ENCODE data around the gene GSKIP.

GSKIP gene

DNA sequence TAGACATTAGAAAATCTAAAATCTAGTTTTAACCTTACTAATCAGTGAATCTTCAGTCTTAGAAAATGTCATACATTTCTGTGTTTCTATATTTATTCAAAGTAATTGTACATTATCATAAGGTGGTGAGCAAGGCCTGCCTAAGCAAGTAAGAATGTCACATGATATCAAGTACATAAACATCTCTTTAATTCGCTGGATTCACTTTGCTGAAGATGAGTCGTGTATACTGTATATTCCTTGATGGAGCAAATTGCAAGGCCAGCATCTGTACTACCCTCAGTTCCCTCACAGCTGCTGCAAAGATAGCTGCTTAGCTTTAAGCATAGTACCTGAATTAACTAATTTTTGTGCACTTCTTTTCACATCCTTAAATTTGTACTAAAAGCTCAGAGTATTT is 20.1 kb downstream of the GSKIP start:
- no peak for DNase-seq

DNA sequence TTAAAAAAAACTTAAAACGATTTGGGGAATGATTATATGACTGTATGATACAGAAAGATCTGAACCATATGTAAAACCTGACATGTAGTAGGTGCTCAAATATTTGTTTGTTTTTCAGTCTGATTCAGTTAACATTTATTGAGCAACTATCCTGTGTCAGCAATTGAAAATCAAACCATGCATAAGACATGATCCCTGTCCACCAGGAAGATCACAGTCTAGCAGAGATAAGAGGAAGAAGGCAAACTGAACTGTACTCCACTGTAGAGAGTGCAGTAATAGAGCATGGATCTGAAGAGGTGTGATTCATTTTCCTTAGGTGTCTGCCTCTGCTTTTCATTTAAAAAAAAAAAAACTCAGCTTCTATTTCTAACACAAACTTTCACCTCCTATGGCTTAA is 20.7 kb downstream of the GSKIP start:
- no peak for DNase-seq

DNA sequence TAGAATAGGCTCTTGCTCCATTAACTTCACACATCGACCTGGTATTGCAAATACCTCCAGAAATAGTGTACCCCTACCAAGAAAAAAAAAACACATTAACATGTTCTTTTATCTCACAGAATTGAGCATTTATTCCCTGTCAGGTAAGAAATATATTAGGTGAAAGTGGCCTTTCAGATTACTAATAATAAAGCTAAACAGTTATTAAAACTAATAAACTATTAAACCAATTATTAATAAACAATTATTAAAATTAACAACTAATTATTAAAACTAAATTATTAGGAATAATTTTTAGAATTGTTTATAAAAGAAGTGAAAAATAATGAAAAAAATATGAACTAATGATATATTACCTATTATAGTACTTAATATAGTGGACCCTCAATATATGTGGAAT is 21.4 kb downstream of the GSKIP start:
- no peak for DNase-seq

DNA sequence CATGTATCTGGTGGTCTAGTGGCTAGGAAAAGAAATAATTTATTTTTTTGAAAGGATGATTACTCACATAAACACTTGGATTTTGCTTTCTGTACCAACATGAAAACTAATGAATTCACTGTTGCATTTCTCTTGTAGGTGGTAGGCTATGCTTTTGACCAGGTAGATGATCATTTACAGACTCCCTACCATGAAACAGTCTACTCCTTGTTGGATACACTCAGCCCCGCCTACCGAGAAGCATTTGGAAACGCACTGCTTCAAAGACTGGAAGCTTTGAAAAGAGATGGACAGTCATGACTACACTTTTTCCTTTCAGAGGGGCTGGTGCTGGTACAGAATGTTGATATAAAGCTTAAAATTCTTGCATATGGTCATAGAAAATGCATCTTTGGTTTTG is 22.1 kb downstream of the GSKIP start:
- DNase-seq: no peak

DNA sequence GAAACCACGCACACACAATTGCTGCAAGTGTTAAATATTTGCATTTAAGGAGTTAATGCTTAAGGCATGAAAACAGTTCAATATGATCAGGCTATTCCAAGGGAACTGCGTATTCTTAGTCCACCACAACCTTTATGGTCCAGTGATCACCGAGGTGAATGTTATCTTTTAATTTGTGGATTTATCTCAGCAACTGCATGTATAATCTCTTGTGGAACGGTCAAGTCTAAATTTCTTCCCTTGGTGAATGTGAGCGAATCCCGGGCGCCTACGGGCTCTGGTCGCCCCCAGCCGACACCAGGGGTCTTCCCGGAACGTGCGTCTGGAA is 27.6 kb downstream of the GSKIP start:
- no peak for DNase-seq

DNA sequence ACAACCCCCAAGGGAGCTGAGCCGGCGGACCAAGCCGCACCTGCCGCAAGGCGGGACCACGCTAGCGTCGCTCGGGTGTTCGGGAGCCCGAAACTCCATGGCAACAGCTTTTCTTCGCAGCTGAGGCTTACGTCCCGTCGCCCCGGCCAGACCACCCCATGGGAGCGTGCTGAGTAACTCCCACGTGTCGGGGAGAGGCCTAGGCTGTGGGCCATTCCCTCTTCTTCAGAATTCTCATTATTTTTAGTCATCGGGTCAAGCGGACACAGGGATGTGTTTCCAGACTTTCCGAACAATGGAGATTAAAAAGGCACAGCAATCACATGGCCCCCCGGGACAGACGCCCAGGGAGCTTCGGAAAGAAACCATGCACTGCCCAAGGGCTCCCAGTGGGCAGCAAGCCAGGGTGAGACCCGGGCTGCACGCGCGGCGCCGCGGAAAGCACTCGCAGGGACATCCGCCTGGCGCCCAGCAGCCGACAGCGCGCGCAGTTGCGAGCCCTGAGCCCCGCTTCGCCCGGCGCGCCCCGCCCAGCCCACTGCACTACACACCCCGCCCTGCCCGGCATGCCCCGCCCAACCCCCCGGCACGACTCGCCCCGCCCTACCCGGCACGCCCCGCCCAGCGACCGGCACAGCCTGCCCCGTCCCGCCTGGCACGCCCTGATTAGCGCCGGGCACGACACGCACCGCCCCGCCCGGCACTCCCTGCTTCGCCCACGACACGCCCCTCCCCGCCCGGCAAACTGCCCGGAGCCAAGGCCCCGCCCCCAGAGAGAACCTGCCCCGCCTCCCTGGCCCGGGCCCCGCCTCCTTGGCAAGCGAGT is 28.2 kb downstream of the GSKIP start:
- DNase-seq: peak; percentile 99

DNA sequence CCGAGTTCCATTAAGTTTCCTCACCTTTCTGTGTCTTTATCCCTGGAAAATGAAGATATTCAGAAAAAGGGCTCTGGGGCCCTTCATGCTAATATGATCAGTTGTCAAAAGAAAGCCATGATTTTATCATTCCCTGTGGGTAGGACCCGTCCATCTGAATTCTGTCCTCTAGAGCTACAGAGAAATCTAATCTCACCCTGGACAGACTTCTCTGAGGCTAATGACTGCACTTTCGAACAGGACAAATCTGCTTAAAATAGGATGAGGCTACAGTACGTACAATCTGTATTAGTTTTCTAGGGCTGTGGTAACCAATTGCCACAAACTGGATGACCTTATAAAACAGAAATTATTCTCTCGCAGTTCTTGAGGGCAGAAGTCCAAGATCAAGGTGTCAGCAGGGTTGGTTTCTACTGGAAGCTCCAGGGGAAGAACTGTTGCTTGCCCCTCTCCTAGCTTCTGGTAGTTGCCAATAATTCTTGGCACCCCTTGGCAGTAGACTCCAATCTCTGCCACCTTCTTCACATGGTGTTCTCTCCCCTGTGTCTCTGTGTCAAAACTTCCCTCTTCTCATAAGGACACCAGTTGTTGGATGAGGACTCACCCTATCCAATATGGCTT is 29.9 kb downstream of the GSKIP start:
- DNase-seq: no peak

DNA sequence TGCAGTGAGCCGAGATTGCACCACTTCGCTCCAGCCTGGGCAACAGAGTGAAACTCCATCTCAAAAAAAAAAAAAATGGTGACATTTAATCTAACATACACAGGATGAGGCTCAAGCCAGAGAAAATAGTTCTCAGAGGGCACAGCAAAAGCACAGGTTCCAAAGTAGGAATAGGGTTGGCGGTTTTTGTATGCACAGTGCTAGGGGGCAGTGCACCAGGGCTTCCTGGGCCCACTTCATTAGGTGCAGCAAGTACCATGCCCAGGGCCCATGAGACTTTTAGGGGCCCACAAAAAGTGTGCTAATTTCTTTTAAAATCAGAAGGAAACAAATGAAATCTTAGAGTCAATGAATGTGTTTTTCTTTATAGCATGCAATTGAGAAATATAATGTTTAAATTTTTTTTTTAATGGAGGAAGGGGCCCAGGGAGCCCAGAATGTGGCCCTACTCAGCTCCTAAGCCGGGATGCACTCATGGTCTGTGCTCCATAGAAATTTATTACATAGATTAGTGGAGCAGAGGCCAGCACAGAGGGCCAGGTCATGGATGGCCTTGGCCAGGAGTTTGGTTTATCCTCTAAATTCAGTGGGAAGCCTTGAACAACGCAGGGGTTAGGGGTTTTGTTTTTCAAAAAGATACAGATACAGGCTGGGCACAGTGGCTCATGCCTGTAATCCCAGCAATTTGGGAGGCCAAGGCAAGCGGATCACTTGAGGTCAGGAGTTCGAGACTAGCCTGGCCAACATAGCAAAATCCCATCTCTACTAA is 30.9 kb downstream of the GSKIP start:
- no peak for DNase-seq

DNA sequence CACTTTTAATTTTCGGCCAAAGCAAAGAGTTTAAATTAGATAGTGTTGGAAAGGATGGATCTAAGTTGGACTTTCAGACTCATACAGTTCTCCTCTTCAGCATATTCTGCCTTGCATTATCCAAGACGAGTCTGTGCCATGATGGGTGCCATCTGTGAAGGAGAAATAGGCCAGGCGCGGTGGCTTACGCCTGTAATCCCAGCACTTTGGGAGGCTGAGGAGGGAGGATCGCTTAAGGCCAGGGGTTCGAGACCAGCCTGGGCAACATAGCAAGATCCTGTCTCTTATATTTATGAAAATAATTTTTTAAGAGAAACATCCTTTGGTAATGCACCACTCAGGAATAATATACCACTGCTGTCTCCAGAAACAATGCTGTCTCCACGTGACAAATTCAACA is 35.1 kb downstream of the GSKIP start:
- no peak for DNase-seq

DNA sequence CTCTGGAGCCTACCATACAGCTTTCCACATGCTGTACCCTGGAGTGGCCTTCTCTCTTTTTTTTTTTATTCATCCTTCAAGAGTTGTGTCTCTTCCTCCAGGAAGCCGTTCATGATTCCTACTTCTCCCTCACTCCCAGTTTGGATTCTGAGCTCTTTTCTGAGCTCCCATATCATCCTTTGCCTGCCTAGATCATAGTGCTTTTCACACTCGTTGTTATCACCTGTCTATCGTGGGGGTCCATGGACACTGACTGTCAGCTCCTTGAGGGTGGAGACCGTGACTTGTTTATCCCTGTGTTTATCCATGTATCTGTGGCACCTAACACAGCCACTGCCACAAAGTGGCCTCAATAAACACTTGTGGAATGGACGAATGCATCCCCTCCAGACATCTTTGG is 35.6 kb downstream of the GSKIP start:
- DNase-seq: no peak

DNA sequence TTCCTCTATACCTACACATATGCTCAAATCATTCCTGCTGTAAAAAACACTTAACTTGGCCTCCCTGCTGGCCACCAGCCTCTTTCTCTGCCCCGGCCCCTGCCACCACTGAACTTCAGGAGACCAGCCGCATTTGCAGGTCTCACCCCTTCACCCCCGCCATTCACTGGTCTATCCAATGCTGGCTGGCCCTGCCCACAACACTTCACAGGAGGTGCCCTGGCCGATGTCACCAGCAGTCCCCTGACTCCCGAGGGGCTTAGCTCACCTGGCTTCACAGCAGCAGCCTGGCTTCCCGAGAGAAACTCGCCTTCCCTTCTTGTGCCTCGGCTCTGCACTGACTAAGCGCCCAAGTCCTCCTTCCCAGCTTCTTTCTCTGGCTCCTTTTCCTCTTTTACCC is 36.1 kb downstream of the GSKIP start:
- no peak for DNase-seq

DNA sequence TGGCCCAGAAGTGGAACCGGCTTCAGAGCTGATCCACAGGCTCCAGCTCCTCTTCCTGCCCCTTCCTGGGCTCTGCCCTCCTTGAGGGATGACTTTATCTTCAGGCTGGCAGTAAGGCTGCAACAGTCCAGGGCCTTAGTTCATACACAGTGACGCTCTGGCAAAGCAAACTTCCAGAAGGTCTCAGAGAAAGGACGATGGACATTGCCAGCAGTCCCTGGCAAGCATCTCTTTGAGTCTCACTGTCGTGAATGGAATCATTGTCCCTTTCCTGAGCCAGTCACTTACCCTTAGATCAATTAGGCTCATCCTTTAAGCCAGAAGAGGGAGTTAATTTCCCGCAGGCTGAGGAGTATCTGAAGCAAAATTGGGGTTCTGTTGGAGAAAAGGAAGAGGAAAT is 37.2 kb downstream of the GSKIP start:
- DNase-seq: no peak

DNA sequence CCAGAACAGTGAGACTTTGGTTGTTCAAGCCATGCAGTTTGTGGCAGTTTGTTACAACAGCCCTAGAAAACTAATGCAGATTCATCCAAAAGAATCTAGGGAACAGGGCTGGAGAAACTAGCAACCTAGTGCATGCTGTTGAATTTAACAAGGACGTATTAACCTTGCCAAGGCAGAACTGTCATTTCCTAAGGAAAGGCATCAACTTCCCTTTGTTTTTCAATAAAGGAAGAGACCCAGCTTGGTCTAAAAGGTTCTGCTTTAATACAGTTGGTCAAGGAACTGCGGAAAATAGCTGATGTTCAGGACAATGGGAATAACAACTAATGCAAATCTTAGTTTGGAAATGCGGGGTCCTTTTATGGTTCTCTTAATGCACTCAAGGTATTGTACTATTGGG is 40.1 kb downstream of the GSKIP start:
- DNase-seq: no peak

DNA sequence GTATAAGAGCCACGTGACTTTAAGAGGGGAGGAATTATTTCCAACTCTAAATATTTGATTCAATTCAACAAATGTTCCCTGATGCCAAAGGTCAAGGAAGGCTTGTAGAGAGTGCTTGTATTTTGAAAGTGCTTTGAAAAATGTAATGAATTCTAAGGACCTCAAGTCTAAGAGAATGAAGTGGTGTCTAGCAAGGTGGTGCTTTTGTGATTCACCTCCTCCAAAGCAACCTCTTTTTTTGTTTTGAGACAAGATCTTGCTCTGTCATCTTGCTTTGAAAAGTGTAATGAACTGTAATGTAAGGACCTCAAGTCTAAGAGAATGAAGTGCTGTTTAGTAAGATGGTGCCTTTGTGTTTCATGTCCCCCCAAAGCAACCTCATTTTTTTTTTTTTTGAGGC is 42.4 kb downstream of the GSKIP start:
- DNase-seq: no peak

DNA sequence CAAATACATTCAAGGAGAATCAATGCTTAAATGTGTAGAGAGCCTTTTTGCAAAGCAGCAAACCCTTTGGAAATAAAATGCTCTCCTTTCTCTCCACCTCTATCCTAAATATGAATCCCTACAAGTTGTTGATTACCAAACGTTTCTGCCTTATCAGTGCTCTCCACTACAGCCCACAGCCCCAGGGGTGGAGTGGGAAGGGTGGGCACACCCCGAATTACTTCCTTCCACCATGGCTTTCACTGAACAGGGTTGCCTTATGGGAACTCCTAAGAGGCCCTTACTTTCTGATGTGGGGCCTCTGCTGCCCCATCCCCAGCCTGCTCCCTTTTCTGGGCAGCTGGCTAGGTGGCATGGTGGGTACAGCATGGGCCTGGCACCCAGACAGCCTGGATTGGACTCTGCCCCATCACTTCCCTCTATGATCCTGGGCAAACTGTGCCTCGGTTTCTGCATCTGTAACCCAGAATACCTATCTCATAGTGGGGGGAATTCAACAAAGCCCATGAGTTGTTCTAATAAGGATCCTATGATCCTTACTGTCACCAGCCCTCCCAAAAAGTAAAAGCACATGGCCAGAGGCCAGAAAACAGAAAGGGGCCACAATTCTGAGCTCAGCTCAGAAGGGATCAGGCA is 44.7 kb downstream of the GSKIP start:
- no peak for DNase-seq

DNA sequence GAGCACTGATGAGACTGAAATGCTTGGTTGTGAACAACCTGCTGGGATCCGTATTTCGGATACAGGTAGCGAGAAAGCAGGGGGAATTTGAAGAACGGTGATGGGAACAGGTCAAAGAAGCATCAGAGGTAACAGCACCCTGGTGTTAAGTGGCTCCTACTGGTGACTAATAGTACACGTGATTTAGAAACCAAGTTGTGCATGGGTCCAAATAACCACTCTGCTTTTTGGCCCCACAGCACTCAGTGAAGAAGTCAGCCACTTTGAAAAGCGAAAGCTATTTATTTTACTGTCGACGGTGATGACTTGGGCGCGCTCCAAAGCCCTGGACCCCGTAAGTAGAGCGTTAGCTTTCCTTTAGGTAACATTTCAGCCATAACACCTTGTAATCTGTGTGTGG is 45.3 kb downstream of the GSKIP start:
- no peak for DNase-seq

DNA sequence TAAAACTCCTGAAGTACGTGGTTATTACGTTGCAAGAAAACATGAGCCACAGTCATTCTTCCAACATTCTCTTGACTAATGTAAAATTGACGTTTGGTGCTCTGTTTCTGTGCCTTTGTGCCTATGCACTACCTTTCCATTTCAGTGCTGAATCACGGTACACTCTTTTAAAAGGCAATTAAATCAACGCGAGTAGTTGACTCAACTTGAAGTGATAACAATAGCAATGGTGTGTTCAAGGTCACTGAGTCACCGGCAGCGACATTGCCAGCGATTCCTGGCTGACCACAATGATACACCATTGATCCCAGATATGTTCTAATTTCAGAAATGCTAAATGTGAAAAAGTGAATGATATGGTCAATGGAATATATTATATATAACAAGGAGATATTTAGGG is 46.4 kb downstream of the GSKIP start:
- no peak for DNase-seq

DNA sequence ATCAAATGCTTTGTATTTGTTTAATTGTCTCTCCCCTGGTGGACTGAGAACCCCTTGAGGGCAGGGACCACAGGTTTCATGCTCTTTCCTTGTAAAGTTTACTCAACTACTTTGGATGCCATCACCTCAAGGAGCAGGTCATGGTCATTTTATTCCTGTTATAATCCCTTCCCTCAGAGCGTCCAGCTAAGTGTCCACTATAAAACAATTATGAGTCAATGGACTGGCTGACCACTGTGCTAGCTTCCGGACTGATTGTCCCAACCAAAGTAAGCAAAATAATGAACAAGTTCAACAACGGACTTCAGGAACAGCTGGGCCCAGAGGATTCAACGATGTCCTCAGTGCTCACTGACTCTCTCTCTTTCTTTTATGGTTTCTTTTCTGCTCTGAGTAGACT is 46.8 kb downstream of the GSKIP start:
- DNase-seq: no peak

DNA sequence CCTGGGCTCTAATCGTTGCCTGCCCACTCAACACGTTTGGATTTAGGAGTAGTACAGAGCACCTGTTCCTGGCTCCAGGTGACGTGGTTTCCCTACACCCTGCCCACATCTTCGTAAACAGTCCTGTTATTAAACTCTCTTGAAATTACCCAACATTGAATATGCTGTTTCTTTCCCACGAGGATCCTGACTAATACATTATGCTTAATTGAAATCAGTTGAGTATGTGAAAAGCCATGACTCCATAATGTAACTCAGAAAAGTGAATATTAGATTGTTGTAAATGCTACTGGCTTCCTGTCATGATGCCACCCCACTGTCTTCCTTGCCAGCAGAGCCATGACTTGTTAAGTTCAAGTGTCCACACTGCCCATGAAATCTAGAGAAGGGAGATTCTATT is 50.2 kb downstream of the GSKIP start:
- no peak for DNase-seq

DNA sequence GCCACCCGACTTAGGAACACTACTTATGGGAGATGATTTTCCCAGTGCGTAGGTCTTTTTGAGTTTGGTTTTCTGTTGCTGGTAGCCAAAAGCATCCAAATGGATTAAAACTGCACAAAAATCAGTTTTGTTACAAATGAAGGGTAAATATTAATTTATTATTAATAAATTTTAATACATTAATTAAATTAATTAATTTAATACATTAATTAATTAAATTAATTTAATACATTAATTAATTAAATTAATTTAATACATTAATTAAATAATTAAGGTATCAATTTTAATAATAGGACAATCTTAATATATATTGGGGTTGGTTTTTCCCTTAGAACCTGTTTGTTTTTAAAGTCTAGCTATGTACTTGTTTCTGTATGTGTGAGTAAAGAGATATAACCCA is 52.2 kb downstream of the GSKIP start:
- DNase-seq: no peak

DNA sequence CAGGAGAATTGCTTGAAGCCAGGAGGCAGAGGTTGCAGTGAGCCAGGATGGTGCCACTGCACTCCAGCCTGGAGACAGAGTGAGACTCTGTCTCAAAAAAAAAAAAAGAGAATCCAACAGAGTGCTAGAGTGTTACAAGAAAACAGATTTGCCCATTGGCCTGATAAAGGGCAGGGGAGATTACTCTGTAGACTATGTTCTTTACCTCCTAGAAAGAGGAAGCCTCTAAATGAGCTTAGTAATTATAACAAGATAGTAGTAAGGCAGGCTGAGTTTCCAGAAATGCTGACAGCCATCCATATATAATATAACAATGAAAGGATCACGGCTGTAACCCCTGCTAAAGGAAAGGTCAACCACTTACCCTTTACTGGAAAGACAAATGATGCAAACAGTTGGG is 53.0 kb downstream of the GSKIP start:
- DNase-seq: no peak

DNA sequence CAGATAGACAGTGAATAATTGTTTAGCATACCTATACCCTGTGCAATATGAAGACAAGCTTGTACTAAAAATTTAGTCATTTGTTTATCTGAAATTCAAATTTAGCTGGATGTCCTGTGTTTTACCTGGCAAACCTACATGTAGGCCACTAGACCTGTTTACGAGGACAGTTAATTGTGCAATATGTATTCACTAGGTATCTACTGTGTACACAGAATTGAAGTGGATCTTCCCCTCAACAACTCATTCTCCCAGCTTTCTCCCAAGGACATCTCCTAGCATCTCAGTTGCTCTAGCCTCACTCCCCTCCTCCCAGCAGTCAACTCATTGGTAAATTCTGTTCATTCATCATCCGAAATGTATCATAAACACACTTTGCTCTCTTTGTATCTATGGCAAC is 53.9 kb downstream of the GSKIP start:
- DNase-seq: no peak

DNA sequence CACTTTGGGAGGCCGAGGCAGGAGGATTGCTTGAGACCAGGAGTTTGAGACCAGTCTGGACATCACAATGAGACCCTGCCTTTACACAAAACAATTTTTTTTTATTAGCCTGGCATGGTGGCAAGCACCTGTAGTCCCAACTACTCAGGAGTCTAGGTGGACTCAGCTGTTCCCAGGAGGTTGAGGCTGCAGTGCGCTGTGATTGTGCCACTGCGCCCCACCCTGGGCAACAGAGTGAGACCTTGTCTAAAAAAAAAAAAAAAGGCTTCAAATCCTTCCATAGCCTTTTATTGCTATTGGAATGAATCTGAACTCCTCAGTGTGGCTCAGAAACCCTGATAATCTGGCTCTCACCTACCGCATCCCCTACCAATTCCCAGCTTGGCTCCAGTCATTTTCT is 54.7 kb downstream of the GSKIP start:
- no peak for DNase-seq

DNA sequence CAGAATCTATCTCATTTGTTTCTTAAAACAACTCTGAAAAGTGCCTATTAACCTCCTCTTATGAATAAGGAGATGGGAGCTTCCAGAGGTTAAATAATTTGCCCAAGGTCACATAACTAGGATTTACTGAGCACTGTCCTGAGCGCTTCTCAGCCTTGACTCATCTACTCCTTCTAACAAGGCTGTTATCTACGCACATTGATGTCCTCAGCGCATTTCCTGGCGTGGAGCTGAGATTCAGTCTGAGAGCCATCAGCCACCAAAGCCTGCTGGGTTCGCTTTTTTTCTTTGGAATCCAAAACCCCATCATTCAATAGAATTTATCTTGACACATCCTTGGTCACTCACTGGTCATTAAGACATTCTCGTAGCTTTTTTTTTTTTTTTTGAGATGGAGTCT is 57.9 kb downstream of the GSKIP start:
- DNase-seq: no peak
